PFSK-1 (cell line): ENCODE measurements around the gene IRF2.

Experiments used
- FOXP2 ChIP-seq: optimal IDR thresholded peaks from 2 replicates; pipeline ENCODE3; 2011; ENCODE audit warnings: borderline replicate concordance, control low read depth, inconsistent platforms; ENCODE audit not compliant: insufficient read depth; ENCODE audit errors: extremely low read length, extremely low read depth
- POLR2AphosphoS5 ChIP-seq: IDR thresholded peaks from 2 replicates; pipeline ENCODE4 v1.6.1; 2012; ENCODE audit warnings: low read depth, mild to moderate bottlenecking, control low read depth, low read length, moderate library complexity
- TAF1 ChIP-seq: IDR thresholded peaks from 2 replicates; pipeline ENCODE4 v1.6.1; 2012; ENCODE audit warnings: low read length, control low read depth, borderline replicate concordance; ENCODE audit not compliant: insufficient read depth
- TF ChIP-seq, protein P1 (sequence below), 2 experiments: IDR thresholded peaks; 2 replicates each; pipeline versions ENCODE4 v1.6.1 to v1.8.0; 2011 to 2012; ENCODE audit warnings: low read depth in 2 of 2, low read length in 2 of 2, control low read depth in 1 of 2, inconsistent platforms in 1 of 2, mild to moderate bottlenecking in 1 of 2, moderate library complexity in 1 of 2; ENCODE audit not compliant: insufficient read depth in 1 of 2

DNA sequence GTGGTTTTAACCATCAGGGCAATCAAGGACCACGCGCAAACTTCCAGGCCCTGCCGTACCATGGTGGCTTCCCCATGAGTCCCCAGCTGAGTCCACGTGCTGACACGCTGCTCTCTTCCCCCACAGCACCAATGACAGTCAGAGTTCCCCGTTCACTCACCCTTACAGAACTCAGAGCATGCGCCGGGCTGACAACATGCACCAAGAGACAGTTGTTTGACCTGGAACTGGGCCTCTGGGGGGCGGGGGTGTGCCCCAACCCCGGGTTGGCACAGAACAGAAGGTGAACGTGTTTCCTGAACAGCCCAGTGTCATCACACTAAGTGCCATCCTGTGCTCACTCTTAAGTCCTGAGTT is 29.4 kb downstream of the IRF2 start:
- no peak for TF ChIP-seq TAF1
- TF ChIP-seq, protein P1, sequence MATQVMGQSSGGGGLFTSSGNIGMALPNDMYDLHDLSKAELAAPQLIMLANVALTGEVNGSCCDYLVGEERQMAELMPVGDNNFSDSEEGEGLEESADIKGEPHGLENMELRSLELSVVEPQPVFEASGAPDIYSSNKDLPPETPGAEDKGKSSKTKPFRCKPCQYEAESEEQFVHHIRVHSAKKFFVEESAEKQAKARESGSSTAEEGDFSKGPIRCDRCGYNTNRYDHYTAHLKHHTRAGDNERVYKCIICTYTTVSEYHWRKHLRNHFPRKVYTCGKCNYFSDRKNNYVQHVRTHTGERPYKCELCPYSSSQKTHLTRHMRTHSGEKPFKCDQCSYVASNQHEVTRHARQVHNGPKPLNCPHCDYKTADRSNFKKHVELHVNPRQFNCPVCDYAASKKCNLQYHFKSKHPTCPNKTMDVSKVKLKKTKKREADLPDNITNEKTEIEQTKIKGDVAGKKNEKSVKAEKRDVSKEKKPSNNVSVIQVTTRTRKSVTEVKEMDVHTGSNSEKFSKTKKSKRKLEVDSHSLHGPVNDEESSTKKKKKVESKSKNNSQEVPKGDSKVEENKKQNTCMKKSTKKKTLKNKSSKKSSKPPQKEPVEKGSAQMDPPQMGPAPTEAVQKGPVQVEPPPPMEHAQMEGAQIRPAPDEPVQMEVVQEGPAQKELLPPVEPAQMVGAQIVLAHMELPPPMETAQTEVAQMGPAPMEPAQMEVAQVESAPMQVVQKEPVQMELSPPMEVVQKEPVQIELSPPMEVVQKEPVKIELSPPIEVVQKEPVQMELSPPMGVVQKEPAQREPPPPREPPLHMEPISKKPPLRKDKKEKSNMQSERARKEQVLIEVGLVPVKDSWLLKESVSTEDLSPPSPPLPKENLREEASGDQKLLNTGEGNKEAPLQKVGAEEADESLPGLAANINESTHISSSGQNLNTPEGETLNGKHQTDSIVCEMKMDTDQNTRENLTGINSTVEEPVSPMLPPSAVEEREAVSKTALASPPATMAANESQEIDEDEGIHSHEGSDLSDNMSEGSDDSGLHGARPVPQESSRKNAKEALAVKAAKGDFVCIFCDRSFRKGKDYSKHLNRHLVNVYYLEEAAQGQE (IDR thresholded peaks at IDR 0.05; ENCODE audit: insufficient read depth in 1 of 2, low read depth in 2 of 2, low read length in 2 of 2) = no peak
- no peak for TF ChIP-seq POLR2AphosphoS5
- no peak for TF ChIP-seq FOXP2
